NT2/D1 (cell line): ENCODE results near the gene BCAM.

Experiments
- SUZ12 ChIP-seq: IDR thresholded peaks from 2 replicates; pipeline ENCODE4 v1.6.1; 2011; ENCODE audit not compliant: insufficient read length, insufficient read depth; ENCODE audit errors: extremely low read depth
- YY1 ChIP-seq: IDR thresholded peaks from 2 replicates; pipeline ENCODE4 v1.6.1; 2011; ENCODE audit not compliant: insufficient read length, insufficient read depth
- ZNF274 ChIP-seq: IDR thresholded peaks from 2 replicates; pipeline ENCODE4 v1.6.1; 2011; ENCODE audit warnings: mild to moderate bottlenecking, low read depth, low read length

- TF ChIP-seq ZNF274 (no peak), YY1 (no peak), SUZ12 (no peak)
Measured at GRCh38 chr19:44777715-44778347, 31.1 kb upstream of the BCAM start, which contains the start of gene CBLC.
